Stimulated activated CD8-positive, alpha-beta memory T cell treated with anti-CD3 and anti-CD28 coated beads, Interleukin-12 subunit alpha, Interleukin-12 subunit beta, amount 100 ng/mL, for 1 hour (primary cell): ENCODE results near the gene SMPD4.
"Not testable (repeated sequence)": the region's sequence is repeated elsewhere in the genome, so short reads cannot be mapped to it uniquely, and the experiment has no call there.

Experiments
- DNase-seq: peaks from one replicate; pipeline ENCODE4 v3.0.0-alpha.2; 2020; ENCODE audit warnings: low read depth

SMPD4 gene

DNA sequence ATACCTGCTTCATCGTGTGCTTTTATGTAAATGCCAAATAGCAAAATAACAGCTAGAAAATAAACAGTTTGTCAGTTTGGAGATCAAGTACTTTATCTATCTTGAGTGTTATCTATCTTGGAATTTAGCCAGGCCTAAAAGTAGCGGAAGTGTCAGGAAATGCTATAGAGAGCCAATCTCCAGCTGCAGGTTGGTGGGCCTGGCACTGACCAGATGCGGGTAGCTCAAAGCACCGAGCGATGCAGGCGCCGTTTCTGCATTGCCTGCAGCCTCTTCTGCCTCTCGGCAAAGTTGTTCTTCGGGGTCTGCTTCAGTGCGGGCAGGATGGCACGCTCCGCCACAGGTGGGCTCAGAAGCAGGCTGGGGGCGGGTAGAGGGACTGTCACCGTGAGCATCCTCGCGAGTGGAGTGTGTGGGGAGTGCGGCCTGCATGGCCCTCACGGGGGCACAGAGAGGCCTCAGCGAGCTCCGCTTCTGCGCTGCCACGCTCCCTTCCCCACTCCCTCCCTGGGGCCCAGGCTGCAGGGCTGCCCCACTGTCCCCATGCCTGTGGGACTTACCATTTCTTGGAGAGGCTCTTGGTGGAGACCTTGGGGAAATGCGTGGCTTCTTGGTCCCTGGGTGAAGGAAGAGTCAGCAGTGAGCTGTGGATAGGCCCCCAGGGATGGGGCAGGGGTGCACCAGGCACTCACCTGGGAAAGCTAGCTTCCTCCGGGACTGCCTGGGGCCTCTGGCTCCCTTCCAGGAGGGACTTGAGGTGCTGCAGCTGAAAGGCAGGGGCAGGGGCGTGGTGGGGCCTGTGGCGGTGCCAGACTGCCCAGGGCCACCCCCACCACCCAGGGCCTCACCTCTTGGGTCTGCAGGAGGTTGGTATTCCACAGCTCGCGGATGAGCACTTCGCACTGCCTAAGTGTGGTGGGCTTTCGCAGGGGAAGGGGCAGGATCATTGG is 41.8 kb downstream of the SMPD4 start:
- not testable (repeated sequence) for DNase-seq

DNA sequence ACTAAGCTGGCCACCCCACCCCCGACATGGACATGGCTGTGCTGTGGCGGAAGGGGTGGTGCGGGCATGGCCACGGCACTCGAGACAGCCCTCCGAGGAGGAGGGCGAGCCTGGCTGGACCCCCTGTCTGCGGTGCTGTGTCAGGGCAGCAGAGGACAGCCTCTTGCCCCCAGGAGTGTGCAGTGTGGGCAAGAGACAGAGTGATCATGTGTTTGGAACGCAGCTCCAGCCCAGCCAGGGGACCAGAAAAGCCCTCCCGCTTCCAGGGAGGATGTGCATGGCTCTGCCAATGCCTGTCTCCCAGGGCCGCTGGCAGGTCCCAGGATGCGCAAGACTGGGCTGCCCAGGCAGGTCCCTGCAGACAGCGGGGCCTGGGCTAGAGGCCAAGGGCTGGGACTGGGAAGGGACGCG is 42.6 kb downstream of the SMPD4 start:
- DNase-seq, result not testable (repeated sequence)

DNA sequence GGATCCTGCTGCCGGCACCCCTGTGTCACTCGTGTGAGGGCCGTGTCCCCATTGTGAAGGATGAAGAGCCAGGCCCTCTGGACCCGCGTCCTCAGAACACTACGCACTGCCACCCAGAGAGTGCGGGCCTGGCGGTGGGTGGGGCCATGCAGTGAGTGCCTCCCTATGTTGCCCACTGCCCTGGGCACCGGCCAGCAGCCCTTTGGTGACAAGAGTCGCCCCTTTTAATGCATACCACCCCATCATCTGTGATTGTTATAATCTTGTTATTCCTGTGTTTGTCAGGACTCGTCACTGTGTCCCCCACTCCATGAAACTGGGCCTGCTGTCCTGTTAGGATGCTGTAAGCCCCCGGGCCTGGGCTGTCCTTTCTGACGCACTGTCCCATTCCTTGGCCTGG is 43.1 kb downstream of the SMPD4 start:
- DNase-seq, result not testable (repeated sequence)

GRCh38 chr2:130137118-130137517 is 44.3 kb downstream of the SMPD4 start:
- not testable (repeated sequence) for DNase-seq

- DNase-seq, result not testable (repeated sequence)
Observed at GRCh38 chr2:130136546-130136945, 44.9 kb downstream of the SMPD4 start.

DNA sequence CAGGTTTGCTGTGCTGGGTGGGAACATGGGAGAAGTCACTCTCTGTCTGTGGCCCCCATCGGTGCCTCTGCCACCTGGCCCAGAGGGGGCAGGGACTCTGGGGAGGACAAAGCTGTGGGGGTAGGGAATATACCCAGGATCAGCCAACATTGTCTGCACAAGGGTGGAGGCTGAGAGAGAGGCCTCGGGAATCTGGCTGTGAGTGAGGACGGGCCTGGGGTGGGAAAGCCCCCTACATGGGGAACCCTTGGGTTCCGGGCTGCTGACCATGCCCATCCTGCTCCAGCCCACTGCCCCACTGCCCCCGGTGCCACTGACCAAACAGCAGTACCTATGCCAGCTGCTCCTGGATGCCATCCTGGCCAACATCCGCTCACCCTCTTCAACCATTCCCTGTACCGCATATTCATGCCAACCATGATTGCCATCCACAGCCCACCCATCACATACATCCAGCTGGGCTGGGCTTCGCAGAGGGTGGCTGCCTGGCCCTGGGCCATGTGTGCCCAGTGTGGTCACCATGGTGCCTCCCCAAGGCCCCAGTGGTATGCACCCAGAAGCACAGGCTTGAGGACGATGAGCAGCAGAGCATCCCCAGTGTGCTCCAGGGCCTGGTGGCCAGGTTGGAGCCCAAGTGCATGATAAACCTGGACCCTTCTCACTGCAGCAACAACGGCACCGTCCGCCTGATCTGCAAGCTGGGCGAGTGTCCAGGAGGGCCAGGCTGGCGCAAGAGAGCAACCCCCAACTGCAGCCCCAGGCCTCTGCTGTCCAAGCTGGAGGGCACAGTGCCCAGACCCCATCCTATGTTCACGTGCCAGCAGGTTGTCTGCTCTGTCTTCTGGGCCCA is 45.5 kb downstream of the SMPD4 start:
- DNase-seq, result no peak

GRCh38 chr2:130129120-130129829 is 52.1 kb downstream of the SMPD4 start, which contains the start of gene POTEF:
Gene POTEF (minus strand): TSS chr2:130129222. CDS start chr2:130120515, 8,707 bp downstream.
- not testable (repeated sequence) for DNase-seq

DNA sequence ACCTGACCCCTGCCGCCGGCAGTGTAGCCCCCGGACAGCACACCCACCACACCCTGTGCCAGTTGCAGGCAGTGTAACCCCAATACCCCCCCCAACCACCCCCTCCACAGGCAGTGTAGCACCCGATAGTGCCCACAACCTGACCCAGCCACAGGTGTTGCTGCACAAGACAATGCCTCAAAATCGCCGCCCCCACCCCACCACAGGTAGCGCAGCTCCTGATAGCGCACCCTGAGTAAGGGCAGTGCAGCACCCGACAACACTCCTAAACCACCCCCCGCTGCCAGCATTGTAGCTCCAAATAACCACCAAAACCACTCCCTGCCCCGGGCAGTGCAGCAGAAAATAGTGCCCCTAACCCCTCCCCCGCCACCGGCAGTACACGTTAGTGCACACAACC is 52.9 kb downstream of the SMPD4 start:
- not testable (repeated sequence) for DNase-seq

DNA sequence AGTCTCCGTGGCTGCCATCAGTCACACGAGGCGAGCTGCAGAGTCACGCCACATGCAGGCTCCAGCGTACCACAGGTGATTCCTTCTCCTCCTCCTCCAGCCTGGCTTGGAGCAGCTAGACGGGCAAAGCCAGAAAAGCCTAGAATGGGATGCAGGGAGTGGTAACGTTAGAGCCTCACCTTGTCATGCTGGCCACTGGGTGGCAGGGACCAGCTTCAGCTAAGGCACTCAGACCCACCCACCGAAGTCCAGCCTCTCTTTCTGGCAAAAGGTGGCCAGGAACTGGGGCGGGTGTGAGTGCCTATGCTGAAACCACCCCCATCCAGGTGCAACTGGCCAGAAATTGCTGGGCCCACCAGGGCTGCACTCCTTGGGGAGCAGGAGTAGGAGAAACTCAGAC is 53.7 kb downstream of the SMPD4 start:
- DNase-seq, result not testable (repeated sequence)

DNA sequence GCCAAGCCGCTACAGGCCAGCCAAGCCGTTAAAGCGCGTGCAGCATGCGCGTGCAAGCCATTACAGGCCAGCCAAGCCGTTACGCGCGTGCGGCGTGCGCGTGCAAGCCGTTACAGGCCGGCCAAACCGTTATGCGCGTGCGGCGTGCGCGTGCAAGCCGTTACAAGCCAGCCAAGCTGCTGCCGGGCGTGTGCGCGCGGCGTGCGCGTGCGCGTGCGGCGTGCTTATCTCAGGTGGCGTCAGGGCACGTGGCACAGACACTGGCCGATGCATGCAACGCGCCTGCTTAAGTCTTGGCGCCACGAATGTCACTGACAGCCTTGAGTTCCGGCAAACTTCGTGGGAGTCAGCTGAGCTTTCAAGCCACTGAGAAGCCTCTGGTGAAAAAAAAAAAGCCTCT is 60.5 kb downstream of the SMPD4 start:
- DNase-seq, result not testable (repeated sequence)

- DNase-seq, result not testable (repeated sequence)
Observed at GRCh38 chr2:130102597-130103363, 78.6 kb downstream of the SMPD4 start.
